Uterus (tissue), 4 donors: Measurements from ENCODE around the gene CELA2A. TPM values are rescaled to one million over a fixed set of nuclear protein-coding genes. Genes with fewer than 3 reads are reported as not detected.
"Not testable (repeated sequence)": the region's sequence is repeated elsewhere in the genome, so short reads cannot be mapped to it uniquely, and the experiment has no call there.

ENCODE experiments used
- DNase-seq, 2 donors: peaks; one replicate each; pipeline ENCODE4 v3.0.0-alpha.2; 2019 to 2020
- H3K27ac ChIP-seq, 2 donors: fragments of 200-600 bp; sonication (generic); 1 replicate in 1 of 2; 2 replicates in 1 of 2; pipeline ENCODE4 v1.5.1; 2016 to 2018
- H3K27me3 ChIP-seq, 2 donors: fragments of 200-600 bp; sonication (generic); one replicate each; pipeline ENCODE4 v1.5.1; 2018 to 2019; ENCODE audit warnings: control low read depth in 1 of 2
- H3K36me3 ChIP-seq, 2 donors: fragments of 200-600 bp; sonication (generic); one replicate each; pipeline ENCODE4 v1.5.1; 2019; ENCODE audit warnings: control low read depth in 1 of 2
- H3K4me1 ChIP-seq, 2 donors: fragments of 200-600 bp; sonication (generic); one replicate each; pipeline ENCODE4 v1.5.1; 2018 to 2019; ENCODE audit warnings: control low read depth in 1 of 2
- H3K4me3 ChIP-seq, 2 donors: fragments of 200-600 bp; sonication (generic); 1 replicate in 1 of 2; 2 replicates in 1 of 2; pipeline ENCODE4 v1.5.1; 2018 to 2019; ENCODE audit warnings: mild to moderate bottlenecking in 1 of 2
- H3K9me3 ChIP-seq, 2 donors: fragments of 200-600 bp; sonication (generic); one replicate each; pipeline ENCODE4 v1.5.1; 2019; ENCODE audit warnings: control low read depth in 1 of 2
- POLR2A ChIP-seq, 2 donors: fragments of 450-650 bp; IDR thresholded peaks; one replicate each; pipeline ENCODE4 v1.6.1; 2016; ENCODE audit warnings: antibody characterized with exemption in 2 of 2, mild to moderate bottlenecking in 1 of 2, moderate library complexity in 1 of 2
- intact Hi-C: fragments of 100-400 bp; cut with DNase I; formaldehyde crosslinking; loops from one replicate; pipeline ENCODE4 v1.15.1; 2023; ENCODE audit warnings: low total_unique reads
- total RNA-seq, 4 donors: library from RNA; depleted of rRNA in 3 of 4; stranded (reverse); fragments of >200 nt in 3 of 4; gene quantifications; one replicate each; pipeline versions ENCODE4 v1.1.0 to v1.2.4, GENCODE V29; 2014 to 2023
- TF ChIP-seq, protein P1 (sequence below), 4 experiments: fragments of 200-600 bp in 2 of 4; fragments of 450-650 bp in 2 of 4; sonication (generic) in 2 of 4; IDR thresholded peaks; one replicate each; pipeline ENCODE4 v1.5.1; 2016 to 2019; ENCODE audit warnings: antibody characterized with exemption in 4 of 4, mild to moderate bottlenecking in 2 of 4, moderate library complexity in 1 of 4
- donor health status: DM: yes; HTN: yes; CAD: no.

CELA2A gene
- total RNA-seq, 4 donors from 2014 or later = not detected

DNA sequence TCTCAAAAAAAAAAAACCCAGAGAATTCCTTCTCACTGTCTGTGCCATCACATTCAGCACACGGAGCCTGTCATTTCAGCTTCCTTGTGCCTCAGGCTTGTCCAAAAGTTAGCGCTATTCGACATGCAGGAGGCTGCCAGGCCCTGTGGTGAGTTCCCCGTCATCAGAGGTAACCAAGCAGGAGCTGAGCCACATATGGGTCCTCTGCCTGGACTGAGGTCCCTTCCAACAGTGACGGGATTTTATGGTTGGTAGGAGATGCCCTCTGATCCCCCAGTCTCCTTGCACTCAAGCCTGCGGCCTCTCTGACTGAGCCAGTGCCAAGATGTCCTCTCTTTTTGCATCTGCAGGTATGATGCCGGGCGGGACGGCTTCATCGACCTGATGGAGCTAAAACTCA is 31.0 kb upstream of the CELA2A start:
- TF ChIP-seq, protein P1, sequence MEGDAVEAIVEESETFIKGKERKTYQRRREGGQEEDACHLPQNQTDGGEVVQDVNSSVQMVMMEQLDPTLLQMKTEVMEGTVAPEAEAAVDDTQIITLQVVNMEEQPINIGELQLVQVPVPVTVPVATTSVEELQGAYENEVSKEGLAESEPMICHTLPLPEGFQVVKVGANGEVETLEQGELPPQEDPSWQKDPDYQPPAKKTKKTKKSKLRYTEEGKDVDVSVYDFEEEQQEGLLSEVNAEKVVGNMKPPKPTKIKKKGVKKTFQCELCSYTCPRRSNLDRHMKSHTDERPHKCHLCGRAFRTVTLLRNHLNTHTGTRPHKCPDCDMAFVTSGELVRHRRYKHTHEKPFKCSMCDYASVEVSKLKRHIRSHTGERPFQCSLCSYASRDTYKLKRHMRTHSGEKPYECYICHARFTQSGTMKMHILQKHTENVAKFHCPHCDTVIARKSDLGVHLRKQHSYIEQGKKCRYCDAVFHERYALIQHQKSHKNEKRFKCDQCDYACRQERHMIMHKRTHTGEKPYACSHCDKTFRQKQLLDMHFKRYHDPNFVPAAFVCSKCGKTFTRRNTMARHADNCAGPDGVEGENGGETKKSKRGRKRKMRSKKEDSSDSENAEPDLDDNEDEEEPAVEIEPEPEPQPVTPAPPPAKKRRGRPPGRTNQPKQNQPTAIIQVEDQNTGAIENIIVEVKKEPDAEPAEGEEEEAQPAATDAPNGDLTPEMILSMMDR (IDR thresholded peaks at IDR 0.05) = no peak

DNA sequence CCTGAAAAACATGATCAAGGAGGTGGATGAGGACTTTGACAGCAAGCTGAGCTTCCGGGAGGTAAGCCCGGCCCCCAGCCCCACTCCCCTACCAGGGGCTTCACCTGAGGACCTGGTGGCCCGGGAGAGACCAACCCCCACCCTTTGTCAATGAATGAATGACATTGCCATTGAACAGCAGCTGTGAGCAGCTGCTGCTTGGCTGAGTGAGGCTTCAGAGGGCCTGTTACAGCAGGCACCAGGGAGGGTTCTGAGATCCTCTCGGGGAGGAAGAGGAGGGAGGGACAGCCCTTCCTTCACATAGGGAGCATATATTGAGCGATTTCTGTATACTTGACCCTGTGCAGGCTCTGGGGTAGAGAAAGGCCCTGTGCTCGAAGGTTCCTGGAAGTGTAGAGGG is 30.6 kb upstream of the CELA2A start:
- Histone ChIP-seq H3K27ac (peak overlapping the region in 1 of 2 donors; percentile 42), H3K36me3 (no peaks in the 10 kb centered on the region), H3K27me3 (no peaks in the 10 kb centered on the region), H3K4me3 (no peak overlapping the region), H3K4me1 (no peaks in the 10 kb centered on the region), H3K9me3 (no peaks in the 10 kb centered on the region)
- intact Hi-C loops = no loop called here
- DNase-seq = no peak
- no peak for TF ChIP-seq POLR2A (IDR thresholded peaks at IDR 0.05)

More for the DNA sequence above, 31.0 kb upstream of the CELA2A start:
- Histone ChIP-seq H3K4me3 (no peak overlapping the region), H3K27ac (no peak overlapping the region), H3K36me3 (no peaks in the 10 kb centered on the region), H3K4me1 (no peaks in the 10 kb centered on the region), H3K9me3 (no peaks in the 10 kb centered on the region), H3K27me3 (no peaks in the 10 kb centered on the region)
- intact Hi-C loops = no loop called here
- DNase-seq = no peak

- intact Hi-C loops = no loop called here
- DNase-seq = peak; percentile 55 to 63
- no peak for TF ChIP-seq POLR2A (IDR thresholded peaks at IDR 0.05)
- TF ChIP-seq, protein P1 (IDR thresholded peaks at IDR 0.05) = peak; percentile 30 to 71 (median 50)
Observed at GRCh38 chr1:15426492-15427279, 29.8 kb upstream of the CELA2A start.

GRCh38 chr1:15427280-15427666 is 29.3 kb upstream of the CELA2A start:
- H3K27ac ChIP-seq = peak overlapping the region; percentile 18 to 42
- intact Hi-C loops = no loop called here

More at GRCh38 chr1:15426492-15427279, 29.8 kb upstream of the CELA2A start:
- no peaks in the 10 kb centered on the region for H3K4me1 ChIP-seq
- H3K9me3 ChIP-seq = no peaks in the 10 kb centered on the region
- H3K27me3 ChIP-seq = no peaks in the 10 kb centered on the region
- H3K36me3 ChIP-seq = no peaks in the 10 kb centered on the region
- H3K27ac ChIP-seq = peak overlapping the region; percentile 18 to 42
- H3K4me3 ChIP-seq = no peak overlapping the region

GRCh38 chr1:15428252-15428651 is 28.3 kb upstream of the CELA2A start:
- H3K36me3 ChIP-seq, DNase-seq, H3K4me1 ChIP-seq, intact Hi-C loops, H3K27me3 ChIP-seq, H3K9me3 ChIP-seq, H3K27ac ChIP-seq, H3K4me3 ChIP-seq: not testable (repeated sequence)

More at GRCh38 chr1:15427280-15427666, 29.3 kb upstream of the CELA2A start:
- Histone ChIP-seq H3K27me3 (no peaks in the 10 kb centered on the region), H3K4me3 (no peak overlapping the region), H3K9me3 (no peaks in the 10 kb centered on the region), H3K4me1 (no peaks in the 10 kb centered on the region), H3K36me3 (no peaks in the 10 kb centered on the region)
- DNase-seq = peak; percentile 44 to 54
- TF ChIP-seq, protein P1 (IDR thresholded peaks at IDR 0.05) = peak in 1 of 4 experiments; percentile 1
- no peak for TF ChIP-seq POLR2A (IDR thresholded peaks at IDR 0.05)

DNA sequence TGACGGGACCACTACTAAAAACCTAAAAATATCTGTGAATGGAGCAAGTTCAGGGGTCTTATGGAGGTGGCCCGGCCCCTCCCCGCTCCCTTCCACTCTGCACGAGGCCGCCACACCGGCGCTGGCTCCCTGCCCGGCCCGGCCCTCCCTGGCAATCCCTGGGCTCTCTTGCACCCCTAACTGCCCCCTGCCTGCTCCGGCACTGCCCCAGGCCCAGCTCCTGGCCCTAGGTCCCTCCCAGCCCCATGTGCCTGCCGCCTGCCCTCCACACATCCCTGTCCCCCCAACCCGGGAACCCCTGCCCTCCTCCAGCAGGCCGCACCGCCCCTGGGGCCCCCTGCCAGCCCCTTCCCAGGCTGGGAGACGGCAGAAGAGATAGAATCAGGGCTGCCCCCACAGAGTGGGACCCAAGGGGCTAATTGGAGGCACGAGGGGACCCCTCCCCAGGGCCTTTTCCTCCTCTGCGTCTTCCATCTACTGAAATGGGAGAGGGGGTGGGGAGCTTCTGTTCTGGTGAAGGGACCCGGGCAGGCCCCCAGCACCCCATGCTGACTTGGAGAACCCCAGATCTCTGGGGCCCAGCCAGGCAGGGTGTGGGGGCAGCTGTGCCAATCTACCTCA is 27.6 kb upstream of the CELA2A start:
- H3K9me3 ChIP-seq = no peaks in the 10 kb centered on the region
- H3K27me3 ChIP-seq = no peaks in the 10 kb centered on the region
- no peak overlapping the region for H3K4me3 ChIP-seq
- no peak for DNase-seq
- TF ChIP-seq POLR2A (IDR thresholded peaks at IDR 0.05) = no peak
- TF ChIP-seq, protein P1 (IDR thresholded peaks at IDR 0.05) = no peak
- intact Hi-C loops = no loop called here
- no peaks in the 10 kb centered on the region for H3K36me3 ChIP-seq
- H3K27ac ChIP-seq = no peak overlapping the region
- H3K4me1 ChIP-seq = no peaks in the 10 kb centered on the region
